A549 (cell line): ENCODE results near the gene STX18.

ENCODE experiments used
- CTCF ChIP-seq: fragments of >200 bp; sonication (Bioruptor Twin); formaldehyde crosslinking; IDR thresholded peaks from 3 replicates; pipeline ENCODE4 v1.5.1; 2016
- HOXA7 ChIP-seq: fragments of 250-450 bp; sonication (Bioruptor Pico); IDR thresholded peaks from 2 replicates; pipeline ENCODE4 v1.5.0; 2020; ENCODE audit warnings: mild to moderate bottlenecking, moderate library complexity
- MAX ChIP-seq: IDR thresholded peaks from 2 replicates; pipeline ENCODE4 v1.6.1; 2012
- RCOR1 ChIP-seq: fragments of 150-350 bp; IDR thresholded peaks from 2 replicates; pipeline ENCODE4 v1.6.1; 2014; ENCODE audit warnings: antibody characterized with exemption, low read length, low read depth
- RNF2 ChIP-seq: fragments of 200-600 bp; sonication (generic); IDR thresholded peaks from 2 replicates; pipeline ENCODE4 v1.6.1; 2016; ENCODE audit warnings: low read depth, mild to moderate bottlenecking, antibody characterized with exemption, moderate library complexity, borderline replicate concordance
- SMC3 ChIP-seq: fragments of >200 bp; sonication (Bioruptor Twin); formaldehyde crosslinking; IDR thresholded peaks from 3 replicates; pipeline ENCODE4 v1.6.1; 2018; ENCODE audit warnings: inconsistent platforms

- TF ChIP-seq RCOR1 (no peak), CTCF (no peak), RNF2 (no peak), MAX (no peak), HOXA7 (CRISPR knock-in tag) (no peak), SMC3 (no peak)
Measured at GRCh38 chr4:4461850-4462249, 80.0 kb downstream of the STX18 start.
